GM12865 (cell line): ENCODE measurements around the gene ARHGAP9.

Experiments
- DNase-seq: peaks from one replicate; pipeline ENCODE4 v3.0.0; 2010; ENCODE audit warnings: low read depth
- H3K4me3 ChIP-seq: 2 replicates; pipeline ENCODE4 v1.5.1; 2011; ENCODE audit warnings: mild to moderate bottlenecking, low read depth, low read length, control low read depth
- TF ChIP-seq, protein P1 (sequence below): IDR thresholded peaks from 2 replicates; pipeline ENCODE4 v1.5.1; 2011; ENCODE audit warnings: low read length, control low read depth, low read depth, inconsistent platforms; ENCODE audit not compliant: insufficient read depth; ENCODE audit errors: missing control alignments

Gene ARHGAP9

DNA sequence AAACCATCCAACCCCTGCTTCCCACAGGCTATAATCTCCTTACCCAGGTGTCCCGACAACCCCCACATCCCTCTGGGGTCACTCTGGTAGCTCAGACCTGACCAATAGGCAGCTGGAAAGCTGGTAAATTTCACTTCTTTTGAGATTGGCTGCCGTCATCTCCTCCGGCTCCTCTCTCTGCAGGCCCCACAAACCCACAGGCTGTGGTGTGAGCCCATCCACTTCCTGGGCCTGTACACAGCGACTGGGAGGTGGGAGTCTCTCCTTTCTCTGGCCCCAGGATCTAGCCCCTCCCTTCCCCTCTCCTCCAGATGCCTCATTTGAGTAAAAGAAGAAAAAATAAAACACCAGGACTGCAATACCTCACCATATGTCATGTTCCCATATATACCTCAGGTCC lies 44.4 kb downstream of the ARHGAP9 start:
- DNase-seq: no peak
- TF ChIP-seq, protein P1, sequence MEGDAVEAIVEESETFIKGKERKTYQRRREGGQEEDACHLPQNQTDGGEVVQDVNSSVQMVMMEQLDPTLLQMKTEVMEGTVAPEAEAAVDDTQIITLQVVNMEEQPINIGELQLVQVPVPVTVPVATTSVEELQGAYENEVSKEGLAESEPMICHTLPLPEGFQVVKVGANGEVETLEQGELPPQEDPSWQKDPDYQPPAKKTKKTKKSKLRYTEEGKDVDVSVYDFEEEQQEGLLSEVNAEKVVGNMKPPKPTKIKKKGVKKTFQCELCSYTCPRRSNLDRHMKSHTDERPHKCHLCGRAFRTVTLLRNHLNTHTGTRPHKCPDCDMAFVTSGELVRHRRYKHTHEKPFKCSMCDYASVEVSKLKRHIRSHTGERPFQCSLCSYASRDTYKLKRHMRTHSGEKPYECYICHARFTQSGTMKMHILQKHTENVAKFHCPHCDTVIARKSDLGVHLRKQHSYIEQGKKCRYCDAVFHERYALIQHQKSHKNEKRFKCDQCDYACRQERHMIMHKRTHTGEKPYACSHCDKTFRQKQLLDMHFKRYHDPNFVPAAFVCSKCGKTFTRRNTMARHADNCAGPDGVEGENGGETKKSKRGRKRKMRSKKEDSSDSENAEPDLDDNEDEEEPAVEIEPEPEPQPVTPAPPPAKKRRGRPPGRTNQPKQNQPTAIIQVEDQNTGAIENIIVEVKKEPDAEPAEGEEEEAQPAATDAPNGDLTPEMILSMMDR: no peak

DNA sequence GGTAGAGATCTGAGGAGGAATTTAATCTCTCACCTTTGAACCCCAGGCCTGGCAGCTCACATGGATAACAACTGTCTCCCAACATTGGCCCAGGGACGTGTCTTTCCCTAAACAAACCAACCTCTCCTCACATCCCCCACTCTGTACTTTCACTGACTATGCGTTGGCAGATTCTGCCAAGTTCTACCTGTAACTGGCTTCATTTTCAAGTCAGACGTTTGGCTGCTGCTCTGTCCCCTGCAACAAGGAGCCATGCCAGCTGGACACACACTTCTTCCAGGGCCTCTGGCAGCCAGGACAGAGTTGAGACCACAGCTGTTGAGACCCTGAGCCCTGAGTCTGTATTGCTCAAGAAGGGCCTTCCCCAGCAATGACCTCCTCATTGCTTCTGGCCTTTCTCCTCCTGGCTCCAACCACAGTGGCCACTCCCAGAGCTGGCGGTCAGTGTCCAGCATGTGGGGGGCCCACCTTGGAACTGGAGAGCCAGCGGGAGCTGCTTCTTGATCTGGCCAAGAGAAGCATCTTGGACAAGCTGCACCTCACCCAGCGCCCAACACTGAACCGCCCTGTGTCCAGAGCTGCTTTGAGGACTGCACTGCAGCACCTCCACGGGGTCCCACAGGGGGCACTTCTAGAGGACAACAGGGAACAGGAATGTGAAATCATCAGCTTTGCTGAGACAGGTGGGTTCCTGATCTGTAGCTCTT lies 45.0 kb downstream of the ARHGAP9 start, which contains the start of gene INHBC:
INHBC (plus strand) TSS at position 268 of the 707 bp plus-strand sequence; CDS start at position 371, 103 bp downstream.
- TF ChIP-seq, protein P1: no peak
- DNase-seq: no peak
- H3K4me3 ChIP-seq: no peak within 1 kb of the TSS

More for the DNA sequence above, 44.4 kb downstream of the ARHGAP9 start:
- no peak overlapping the region for H3K4me3 ChIP-seq

DNA sequence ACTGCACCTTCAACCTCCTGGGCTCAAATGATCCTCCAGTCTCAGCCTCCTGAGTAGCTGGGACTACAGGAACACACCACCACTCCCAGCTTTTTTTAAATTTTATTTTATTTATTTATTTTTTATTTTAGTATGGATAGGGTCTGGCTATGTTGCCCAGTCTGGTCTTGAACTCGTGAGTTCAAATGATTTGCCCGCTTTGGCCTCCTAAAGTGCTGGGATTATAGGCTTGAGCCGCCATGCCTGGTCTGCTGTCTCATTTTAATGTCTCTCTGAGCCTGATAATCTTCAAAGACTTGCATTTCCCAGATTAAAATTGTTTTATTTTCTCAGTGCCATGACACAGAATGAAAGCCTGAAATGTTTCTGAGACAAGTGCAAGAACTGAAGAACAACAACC lies 46.3 kb downstream of the ARHGAP9 start:
- H3K4me3 ChIP-seq: no peak overlapping the region
- TF ChIP-seq, protein P1: no peak
- no peak for DNase-seq

DNA sequence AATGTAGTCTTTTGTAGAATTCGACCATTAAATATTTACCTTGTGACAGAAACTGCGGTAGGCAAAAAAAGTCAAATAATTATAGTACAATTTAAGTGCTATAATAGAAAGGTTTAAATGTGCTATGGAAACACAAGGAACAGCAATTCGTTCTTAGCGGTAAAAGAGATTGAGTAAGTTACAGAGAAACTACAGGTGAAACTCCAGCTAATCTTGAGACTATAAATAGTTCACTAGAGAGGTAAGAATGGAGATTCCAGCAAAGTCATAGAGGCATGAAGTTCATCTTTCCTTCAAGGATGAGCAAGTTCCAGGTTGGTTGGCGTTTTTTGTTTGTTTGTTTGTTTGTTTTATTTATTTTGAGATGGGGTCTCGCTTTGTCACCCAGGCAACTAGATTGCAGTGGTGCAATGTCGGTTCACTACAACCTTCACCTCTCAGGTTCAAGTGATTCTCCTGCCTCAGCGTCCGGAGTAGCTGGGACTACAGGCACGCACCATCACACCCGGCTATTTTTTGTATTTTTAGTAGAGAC lies 47.9 kb downstream of the ARHGAP9 start:
- TF ChIP-seq, protein P1: no peak
- DNase-seq: no peak
- H3K4me3 ChIP-seq: peak overlapping the region; percentile 96

DNA sequence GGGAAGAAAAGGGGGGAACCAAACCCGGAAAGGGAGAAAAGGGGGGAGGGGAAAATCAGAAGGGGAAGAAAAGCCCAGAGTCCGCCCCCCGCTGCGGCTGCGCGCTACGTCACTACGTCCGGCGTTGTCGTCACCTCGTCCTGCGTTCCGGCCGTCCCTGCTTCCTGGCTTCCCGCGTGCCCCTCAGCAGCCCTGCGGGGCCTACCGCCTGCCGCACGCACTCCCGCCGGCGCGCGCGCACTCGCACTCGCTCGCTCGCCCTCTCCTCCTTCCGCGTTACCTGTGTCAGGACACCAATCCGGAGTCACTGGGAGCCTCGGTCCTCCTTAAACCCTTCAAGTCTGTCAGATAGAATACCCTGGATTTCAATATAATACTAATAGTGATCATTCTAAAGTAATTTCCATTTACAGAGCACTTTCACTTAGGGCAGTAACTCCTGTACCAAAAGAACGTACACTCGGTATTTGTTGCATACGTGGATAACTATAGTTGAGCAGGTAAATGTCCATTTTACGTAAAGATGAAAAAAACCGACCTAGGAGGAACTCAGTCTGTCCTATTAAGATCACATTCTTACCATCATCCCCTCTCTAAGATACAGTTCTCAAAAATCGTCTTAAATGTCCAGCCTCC lies 48.6 kb downstream of the ARHGAP9 start, which contains the start of gene R3HDM2:
R3HDM2 (minus strand) TSS at position 113 of the 636 bp plus-strand sequence. CDS start 120,615 bp downstream, outside the sequence.
- DNase-seq: peak; percentile 98
- TF ChIP-seq, protein P1: no peak
- H3K4me3 ChIP-seq: peak within 1 kb of the TSS; percentile 96

DNA sequence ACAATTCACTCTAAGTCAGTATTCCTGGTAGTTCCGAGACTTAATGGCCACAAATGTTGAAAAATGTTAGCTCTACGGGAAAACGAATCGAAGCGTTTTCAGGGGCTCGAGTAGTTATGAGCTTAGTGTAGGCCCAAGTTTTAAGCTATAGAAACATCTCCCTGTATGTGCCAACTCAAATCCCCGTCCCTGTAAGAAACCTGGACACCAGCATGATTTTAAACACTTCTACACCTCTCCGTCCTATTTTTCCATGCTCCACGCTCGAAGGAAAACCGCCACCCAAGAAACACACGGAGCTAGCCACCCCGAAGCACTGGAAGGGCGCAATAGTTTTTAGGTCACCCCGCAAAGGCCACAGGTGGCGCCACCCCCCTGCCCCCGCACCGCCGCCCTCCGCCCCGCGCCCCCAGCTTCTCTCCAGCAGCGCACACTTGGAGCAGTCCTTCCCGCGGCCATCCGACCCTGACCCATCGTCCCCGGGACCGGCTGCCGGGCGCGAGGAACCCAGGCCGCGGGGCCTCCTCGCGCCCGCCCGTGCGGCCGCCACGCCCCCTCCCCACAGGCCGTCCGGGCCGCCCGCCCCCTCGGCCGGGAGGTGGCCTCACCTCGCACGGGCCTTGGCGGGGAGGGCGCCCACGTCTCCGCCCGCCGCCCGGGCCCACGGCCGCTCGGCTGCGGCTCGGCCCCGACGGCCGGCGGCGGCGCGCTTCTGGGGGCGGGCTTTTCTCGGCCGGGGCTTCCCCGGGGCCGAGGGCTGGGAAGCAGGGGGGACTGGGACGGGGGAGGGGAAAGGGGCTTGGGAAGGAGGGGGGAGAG lies 49.3 kb downstream of the ARHGAP9 start:
- DNase-seq: no peak
- TF ChIP-seq, protein P1: peak; percentile 12
- H3K4me3 ChIP-seq: peak overlapping the region; percentile 96
